ENCODE results near the gene DNAH10.

DNAH10 gene

GRCh38 chr12:123979566-123979965, 217.5 kb downstream of the DNAH10 start:
- in situ Hi-C loops (cut with HindIII; ENCODE audit: low sequenced_read_pairs), result loop anchor here (25.0 kb wide), 1 partner anchor 317 kb away; the partner anchor contains the start of gene TCTN2
- no peak for DNase-seq (ENCODE audit: low read depth)

GRCh38 chr12:123982269-123982668, 220.2 kb downstream of the DNAH10 start:
- H3K4me3 ChIP-seq (ENCODE audit: low read depth, low read length), result no peak overlapping the region
- DNase-seq (ENCODE audit: low read depth), result no peak
- TF ChIP-seq, protein P1, sequence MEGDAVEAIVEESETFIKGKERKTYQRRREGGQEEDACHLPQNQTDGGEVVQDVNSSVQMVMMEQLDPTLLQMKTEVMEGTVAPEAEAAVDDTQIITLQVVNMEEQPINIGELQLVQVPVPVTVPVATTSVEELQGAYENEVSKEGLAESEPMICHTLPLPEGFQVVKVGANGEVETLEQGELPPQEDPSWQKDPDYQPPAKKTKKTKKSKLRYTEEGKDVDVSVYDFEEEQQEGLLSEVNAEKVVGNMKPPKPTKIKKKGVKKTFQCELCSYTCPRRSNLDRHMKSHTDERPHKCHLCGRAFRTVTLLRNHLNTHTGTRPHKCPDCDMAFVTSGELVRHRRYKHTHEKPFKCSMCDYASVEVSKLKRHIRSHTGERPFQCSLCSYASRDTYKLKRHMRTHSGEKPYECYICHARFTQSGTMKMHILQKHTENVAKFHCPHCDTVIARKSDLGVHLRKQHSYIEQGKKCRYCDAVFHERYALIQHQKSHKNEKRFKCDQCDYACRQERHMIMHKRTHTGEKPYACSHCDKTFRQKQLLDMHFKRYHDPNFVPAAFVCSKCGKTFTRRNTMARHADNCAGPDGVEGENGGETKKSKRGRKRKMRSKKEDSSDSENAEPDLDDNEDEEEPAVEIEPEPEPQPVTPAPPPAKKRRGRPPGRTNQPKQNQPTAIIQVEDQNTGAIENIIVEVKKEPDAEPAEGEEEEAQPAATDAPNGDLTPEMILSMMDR (IDR thresholded peaks at IDR 0.05; ENCODE audit: low read depth, low read length, missing control alignments), result no peak
- in situ Hi-C loops (cut with HindIII; ENCODE audit: low sequenced_read_pairs), result loop anchor here (10.0 to 25.0 kb wide), 2 partner anchors 267 to 320 kb away; partner anchors contain the start of genes ATP6V0A2 and TCTN2

More at GRCh38 chr12:123979566-123979965, 217.5 kb downstream of the DNAH10 start:
- H3K4me3 ChIP-seq (ENCODE audit: low read depth, low read length), result no peak overlapping the region
- TF ChIP-seq, protein P1 (IDR thresholded peaks at IDR 0.05; ENCODE audit: low read depth, low read length, missing control alignments), result no peak

DNA sequence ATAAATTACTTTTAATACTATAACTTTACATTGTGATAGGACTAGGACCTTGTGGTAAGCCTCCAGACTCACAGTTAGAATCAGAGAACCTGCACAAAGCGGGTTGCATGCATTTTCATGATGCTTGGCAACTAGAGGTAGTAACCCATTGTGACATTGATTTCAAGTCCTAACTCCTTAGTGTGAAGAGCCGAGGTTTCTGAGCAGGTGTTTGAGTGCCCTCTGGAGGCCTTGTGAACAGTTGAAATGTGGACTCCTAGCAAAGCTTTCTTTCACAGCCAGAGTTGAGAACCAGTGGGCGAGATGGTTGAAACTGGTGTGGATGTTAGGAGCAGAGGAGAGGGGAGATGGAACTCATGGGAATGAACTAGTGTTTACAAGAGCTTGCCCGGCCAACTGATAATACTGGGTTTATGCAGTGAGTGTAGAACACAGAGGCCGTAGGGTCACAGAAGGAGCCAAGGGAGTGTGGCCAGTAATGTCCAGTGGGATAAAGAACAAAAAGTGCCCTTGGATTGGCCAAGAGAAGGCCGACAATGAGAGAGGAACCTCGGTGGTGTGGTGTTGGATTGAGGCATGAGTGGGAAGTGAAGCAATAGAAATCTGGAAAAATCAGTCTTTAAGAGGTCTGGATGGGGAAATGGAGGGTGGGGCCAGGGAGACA, 221.9 kb downstream of the DNAH10 start:
- TF ChIP-seq, protein P1 (IDR thresholded peaks at IDR 0.05; ENCODE audit: low read depth, low read length, missing control alignments), result peak; percentile 75
- in situ Hi-C loops (cut with HindIII; ENCODE audit: low sequenced_read_pairs), result loop anchor here (10.0 to 25.0 kb wide), 2 partner anchors 269 to 322 kb away; partner anchors contain the start of genes ATP6V0A2 and TCTN2
- peak; percentile 66 for DNase-seq (ENCODE audit: low read depth)
- no peak overlapping the region for H3K4me3 ChIP-seq (ENCODE audit: low read depth, low read length)

DNA sequence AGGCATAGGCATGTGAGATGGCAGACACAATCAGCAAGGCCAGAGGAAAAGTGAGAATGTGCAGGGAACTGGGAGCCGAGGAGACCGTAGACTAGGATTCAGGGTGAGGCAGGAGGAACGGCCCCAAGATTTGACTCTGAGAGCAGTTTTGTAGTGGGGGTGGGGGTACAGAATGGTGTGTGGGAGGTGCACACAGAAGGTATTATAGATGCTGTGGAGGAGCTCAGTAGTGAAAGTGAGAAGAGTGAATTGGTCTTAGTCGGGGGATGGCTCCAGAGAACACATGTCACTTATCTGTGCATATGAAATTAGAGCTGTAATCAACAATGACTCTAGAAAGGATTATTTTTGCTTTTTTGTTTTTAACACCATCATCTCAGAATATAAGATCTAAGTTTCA, 222.8 kb downstream of the DNAH10 start:
- in situ Hi-C loops (cut with HindIII; ENCODE audit: low sequenced_read_pairs), result loop anchor here (10.0 to 25.0 kb wide), 2 partner anchors 270 to 323 kb away; partner anchors contain the start of genes ATP6V0A2 and TCTN2
- no peak overlapping the region for H3K4me3 ChIP-seq (ENCODE audit: low read depth, low read length)
- DNase-seq (ENCODE audit: low read depth), result no peak
- TF ChIP-seq, protein P1 (IDR thresholded peaks at IDR 0.05; ENCODE audit: low read depth, low read length, missing control alignments), result no peak
